HCT116 (cell line): ENCODE data around the gene THSD8. TPM values are rescaled to one million over a fixed set of nuclear protein-coding genes. Genes with fewer than 3 reads are reported as not detected.

Experiments
- ATAC-seq: fragments of 200-7000 bp; cut with Tn5 transposase; 2 replicates; pipeline ENCODE4 v1.9.1; 2020; ENCODE audit warnings: mild to moderate bottlenecking, moderate library complexity
- BruUV-seq: library from RNA; stranded (reverse); fragments of 400-500 nt; replicated peaks from 2 replicates; lab custom pipeline; 2021; lab: Mats Ljungman, UMichigan
- CTCF ChIA-PET: fragments of 300-600 bp; sonication (Branson Sonifier 250); formaldehyde crosslinking; loops from one replicate; lab custom pipeline; 2021; ENCODE audit warnings: antibody characterized with exemption; lab: Charles Lee
- POLR2A ChIA-PET: fragments of 300-600, 350-600 bp; sonication (Branson Sonifier 250); formaldehyde crosslinking; loops from one replicate; lab custom pipeline; 2021; ENCODE audit warnings: antibody characterized with exemption; lab: Charles Lee
- RAD21 ChIA-PET, 2 experiments: fragments of 300-600 bp; sonication (Branson Sonifier 250); formaldehyde crosslinking; loops; one replicate each; lab custom pipeline; 2023; ENCODE audit warnings: low total read pairs in 2 of 2; ENCODE audit not compliant: uncharacterized antibody in 2 of 2, unreplicated experiment in 2 of 2, low non-redundant PET in 1 of 2; lab: Charles Lee
- DNase-seq: peaks from one replicate; pipeline ENCODE4 v3.0.0-alpha.2; 2010; ENCODE audit warnings: low read depth, low spot score
- H2AFZ ChIP-seq: fragments of 200-600 bp; shearing (Covaris generic), sonication (generic); 2 replicates; pipeline ENCODE4 v1.6.1; 2017; ENCODE audit warnings: low read depth, mixed run types, mixed read lengths, antibody characterized with exemption, low read length; ENCODE audit not compliant: poor library complexity, severe bottlenecking
- H3K27ac ChIP-seq: 2 replicates; pipeline ENCODE4 v1.5.1; 2012; ENCODE audit warnings: low read depth, low read length
- H3K27me3 ChIP-seq: fragments of 200-600 bp; sonication (generic); 2 replicates; pipeline ENCODE4 v1.6.1; 2016; ENCODE audit warnings: mixed run types, low read length, mixed read lengths; ENCODE audit not compliant: insufficient read depth
- H3K36me3 ChIP-seq, 2 experiments: fragments of 200-500 bp in 1 of 2; fragments of 200-600 bp in 1 of 2; sonication (Bioruptor generic) in 1 of 2; sonication (generic) in 1 of 2; 2 replicates each; pipeline versions ENCODE4 v1.5.1 to v1.6.1; 2014 to 2016; ENCODE audit warnings: low read length in 2 of 2, inconsistent platforms in 1 of 2, mixed read lengths in 1 of 2, mixed run types in 1 of 2; ENCODE audit not compliant: insufficient read depth in 2 of 2, control insufficient read depth in 1 of 2
- H3K4me1 ChIP-seq, 2 experiments: fragments of 200-600 bp in 1 of 2; sonication (generic) in 1 of 2; 2 replicates each; pipeline versions ENCODE4 v1.5.1 to v1.6.1; 2012 to 2017; ENCODE audit warnings: low read length in 2 of 2, inconsistent platforms in 1 of 2, mild to moderate bottlenecking in 1 of 2, mixed read lengths in 1 of 2, mixed run types in 1 of 2, moderate library complexity in 1 of 2; ENCODE audit not compliant: insufficient read depth in 2 of 2, control insufficient read depth in 1 of 2
- H3K4me2 ChIP-seq: fragments of 200-600 bp; sonication (generic); 2 replicates; pipeline ENCODE4 v1.6.1; 2017; ENCODE audit warnings: mixed run types, low read length, mixed read lengths
- H3K4me3 ChIP-seq, 2 experiments: fragments of 200-600 bp in 1 of 2; sonication (generic) in 1 of 2; replicated peaks in 1 of 2; 2 replicates each; pipeline ENCODE4 v1.5.1; 2011 to 2016; ENCODE audit warnings: low read length in 2 of 2, control low read depth in 1 of 2, low read depth in 1 of 2, mild to moderate bottlenecking in 1 of 2, mixed read lengths in 1 of 2, mixed run types in 1 of 2
- H3K79me2 ChIP-seq: fragments of 200-600 bp; sonication (generic); 2 replicates; pipeline ENCODE4 v1.6.1; 2017; ENCODE audit warnings: mild to moderate bottlenecking, mixed run types, low read length, moderate library complexity, mixed read lengths; ENCODE audit not compliant: insufficient read depth
- H3K9ac ChIP-seq: fragments of 200-600 bp; sonication (generic); 2 replicates; pipeline ENCODE4 v1.6.1; 2016; ENCODE audit warnings: low read length, mixed read lengths
- H3K9me2 ChIP-seq: fragments of 200-600 bp; sonication (generic), shearing (Covaris generic); 2 replicates; pipeline ENCODE4 v1.6.1; 2017; ENCODE audit warnings: mixed run types, mild to moderate bottlenecking, moderate library complexity; ENCODE audit not compliant: insufficient read depth
- H3K9me3 ChIP-seq, 2 experiments: fragments of 200-500 bp in 1 of 2; fragments of 200-600 bp in 1 of 2; sonication (Bioruptor generic) in 1 of 2; sonication (generic) in 1 of 2; 2 replicates each; pipeline ENCODE4 v1.6.1; 2014 to 2017; ENCODE audit warnings: low read length in 2 of 2, mixed read lengths in 2 of 2, inconsistent platforms in 1 of 2, low read depth in 1 of 2, mild to moderate bottlenecking in 1 of 2, mixed run types in 1 of 2, moderate library complexity in 1 of 2; ENCODE audit not compliant: control insufficient read depth in 1 of 2, insufficient read depth in 1 of 2
- H4K20me1 ChIP-seq: fragments of 200-600 bp; sonication (generic), shearing (Covaris generic); 2 replicates; pipeline ENCODE4 v1.6.1; 2017; ENCODE audit warnings: mixed run types, mild to moderate bottlenecking, moderate library complexity; ENCODE audit not compliant: insufficient read depth
- ATF3 ChIP-seq: IDR thresholded peaks from 2 replicates; pipeline ENCODE4 v1.6.1; 2012
- CEBPB ChIP-seq: IDR thresholded peaks from 2 replicates; pipeline ENCODE4 v1.6.1; 2012; ENCODE audit warnings: low read depth
- CTCF ChIP-seq, 3 experiments: fragments of 200-600 bp in 1 of 3; sonication (generic) in 1 of 3; IDR thresholded peaks in 2 of 3; conservative IDR thresholded peaks in 1 of 3; 2 replicates each; pipeline ENCODE4 v1.5.1; 2012 to 2017; ENCODE audit warnings: low read depth in 2 of 3, low read length in 2 of 3, antibody characterized with exemption in 1 of 3, borderline replicate concordance in 1 of 3, control low read depth in 1 of 3, mild to moderate bottlenecking in 1 of 3, mixed read lengths in 1 of 3, mixed run types in 1 of 3, moderate library complexity in 1 of 3; ENCODE audit not compliant: insufficient read depth in 1 of 3
- EZH2 ChIP-seq: fragments of 200-600 bp; sonication (generic); IDR thresholded peaks from 2 replicates; pipeline ENCODE4 v1.6.1; 2017; ENCODE audit warnings: antibody characterized with exemption, mixed run types
- EZH2phosphoT487 ChIP-seq: fragments of 200-600 bp; IDR thresholded peaks from 2 replicates; pipeline ENCODE4 v1.6.1; 2018; ENCODE audit warnings: antibody characterized with exemption, borderline replicate concordance
- FOSL1 ChIP-seq: IDR thresholded peaks from 2 replicates; pipeline ENCODE4 v1.6.1; 2012; ENCODE audit warnings: low read depth
- POLR2A ChIP-seq: IDR thresholded peaks from 2 replicates; pipeline ENCODE4 v1.7.0; 2011; ENCODE audit warnings: borderline replicate concordance; ENCODE audit not compliant: insufficient read depth, insufficient read length; ENCODE audit errors: extremely low read depth
- RAD21 ChIP-seq: IDR thresholded peaks from 2 replicates; pipeline ENCODE4 v1.6.1; 2012; ENCODE audit warnings: low read depth, mild to moderate bottlenecking
- REST ChIP-seq: IDR thresholded peaks from 2 replicates; pipeline ENCODE4 v1.6.1; 2012; ENCODE audit warnings: low read depth
- SP1 ChIP-seq: IDR thresholded peaks from 2 replicates; pipeline ENCODE4 v1.6.1; 2012; ENCODE audit warnings: low read depth
- SRF ChIP-seq: IDR thresholded peaks from 2 replicates; pipeline ENCODE4 v1.6.1; 2012; ENCODE audit warnings: low read depth
- TCF7L2 ChIP-seq: IDR thresholded peaks from 2 replicates; pipeline ENCODE4 v1.7.0; 2011; ENCODE audit warnings: borderline replicate concordance, inconsistent platforms; ENCODE audit not compliant: insufficient read depth, insufficient read length; ENCODE audit errors: extremely low read depth
- ZBTB33 ChIP-seq: IDR thresholded peaks from 2 replicates; pipeline ENCODE4 v1.6.1; 2011; ENCODE audit warnings: mild to moderate bottlenecking, low read length, moderate library complexity; ENCODE audit not compliant: insufficient replicate concordance; ENCODE audit errors: extremely low read depth
- ZFX ChIP-seq: fragments of 450-650 bp; IDR thresholded peaks from 2 replicates; pipeline ENCODE4 v1.6.1; 2017
- ZNF274 ChIP-seq: fragments of 200-500 bp; sonication (Bioruptor generic); IDR thresholded peaks from 2 replicates; pipeline ENCODE4 v1.6.1; 2014; ENCODE audit warnings: mild to moderate bottlenecking, low read depth, low read length, inconsistent platforms
- intact Hi-C: fragments of 100-400 bp; cut with micrococcal nuclease; formaldehyde crosslinking; loops from 2 replicates; pipeline ENCODE4 v1.10.0; 2022
- total RNA-seq: library from RNA; stranded (reverse); gene quantifications from one replicate; pipeline ENCODE4 v1.2.1, GENCODE V29; 2021; ENCODE audit not compliant: unreplicated experiment

The THSD8 gene
- total RNA-seq, 1 experiment from 2014 or later, result 33.3 TPM

- ATAC-seq (no peak), DNase-seq (no peak)
- TF ChIP-seq CEBPB (no peak), EZH2phosphoT487 (no peak), SRF (no peak), ATF3 (no peak), RAD21 (no peak), ZBTB33 (no peak), CTCF (IDR thresholded peaks at IDR 0.05 in 2 of 3, conservative IDR thresholded peaks at IDR 0.05 in 1 of 3; ENCODE audit: borderline replicate concordance in 1 of 3, insufficient read depth in 1 of 3, low read depth in 2 of 3, low read length in 2 of 3) (no peak), EZH2 (no peak), ZFX (no peak), POLR2A (no peak), TCF7L2 (no peak), ZNF274 (no peak), REST (no peak), SP1 (no peak), FOSL1 (no peak)
- Histone ChIP-seq H3K4me3 (no peak overlapping the region), H3K9me2 (no peaks in the 10 kb centered on the region), H4K20me1 (no peaks in the 10 kb centered on the region), H3K9me3 (no peaks in the 10 kb centered on the region), H3K9ac (peak overlapping the region; percentile 54), H3K27me3 (no peaks in the 10 kb centered on the region), H2AFZ (no peak overlapping the region), H3K4me2 (peak overlapping the region; percentile 61), H3K79me2 (peaks cover 6% of the 10 kb centered on the region), H3K4me1 (peaks cover 76 to 95% of the 10 kb centered on the region in 2 experiments), H3K36me3 (no peaks in the 10 kb centered on the region), H3K27ac (peak overlapping the region; percentile 89)
- ChIA-PET POLR2A (interaction anchor here (0.6 to 1.2 kb wide), 3 partner anchors 9 to 1542 kb away, joined by 3 read pairs; no protein-coding TSS in a partner anchor), RAD21 (no interaction called here), CTCF (interaction anchor here (1.4 to 7.4 kb wide), 2 partner anchors 9 to 11 kb away, joined by 3 to 88 read pairs; partner anchors contain the start of gene HOOK2)
- BruUV-seq, result no TSS peak
- intact Hi-C loops, result no loop called here
Measured at GRCh38 chr19:12786952-12787351, 14.9 kb upstream of the THSD8 start.
